ENCODE results near the gene TUBD1.
A peak's percentile ranks its signal among the peaks of the same experiment; 100 is the strongest.
"Not testable (repeated sequence)": the region's sequence is repeated elsewhere in the genome, so short reads cannot be mapped to it uniquely, and the experiment has no call there.

The TUBD1 gene

GRCh38 chr17:59878624-59879023 is 14.1 kb downstream of the TUBD1 start:
- H3K4me1 Mint-ChIP-seq = peaks cover 4% of the 10 kb centered on the region
- H3K9me3 Mint-ChIP-seq = no peaks in the 10 kb centered on the region
- no peak for TF ChIP-seq CTCF (IDR thresholded peaks at IDR 0.05; ENCODE audit: unreplicated experiment in 3 of 3)
- H3K27ac Mint-ChIP-seq = no peak overlapping the region
- no peak overlapping the region for H3K4me3 Mint-ChIP-seq
- no peaks in the 10 kb centered on the region for H3K27me3 Mint-ChIP-seq (ENCODE audit: low read depth)
- H3K36me3 Mint-ChIP-seq (ENCODE audit: low read depth) = peaks cover 29% of the 10 kb centered on the region

DNA sequence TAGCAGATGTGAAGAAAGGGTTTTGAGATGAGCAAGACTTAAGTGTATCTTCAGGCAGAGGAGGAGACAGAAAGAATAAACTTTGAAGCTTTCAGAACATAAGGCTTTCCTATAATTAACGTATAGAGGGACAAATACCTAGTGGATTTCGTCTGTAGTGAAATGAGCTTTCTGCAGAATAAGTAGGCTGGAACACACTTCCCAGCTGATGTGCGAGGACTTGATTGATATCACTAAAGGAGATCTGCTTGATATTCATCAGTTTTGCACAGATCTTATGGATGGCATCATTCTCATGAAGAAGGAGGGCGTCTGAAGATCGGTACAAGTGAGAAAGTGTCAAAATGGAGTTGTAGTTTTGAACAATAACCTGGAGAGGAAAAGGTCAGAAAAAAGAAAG is 14.8 kb downstream of the TUBD1 start:
- no peaks in the 10 kb centered on the region for H3K9me3 Mint-ChIP-seq
- H3K4me1 Mint-ChIP-seq = peaks cover 4% of the 10 kb centered on the region
- peaks cover 30% of the 10 kb centered on the region for H3K36me3 Mint-ChIP-seq (ENCODE audit: low read depth)

DNA sequence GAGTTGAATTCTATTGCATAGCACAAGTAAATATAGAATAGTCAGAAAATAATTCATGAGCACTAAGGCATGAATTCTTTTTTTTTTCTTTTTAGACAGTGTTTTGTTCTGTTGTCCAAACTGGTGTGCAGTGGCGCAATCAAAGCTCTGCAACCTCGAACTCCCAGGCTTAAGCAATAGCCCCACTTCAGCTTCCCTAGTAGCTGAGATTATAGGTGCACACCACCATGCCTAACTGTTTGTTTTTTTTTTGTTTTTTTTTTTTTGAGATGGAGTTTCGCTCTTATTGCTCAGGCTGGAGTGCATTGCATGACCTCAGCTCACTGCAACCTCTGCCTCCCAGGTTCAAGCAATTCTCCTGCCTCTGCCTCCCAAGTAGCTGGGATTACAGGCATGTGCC is 16.6 kb downstream of the TUBD1 start:
- Mint-ChIP-seq H3K4me1 (peaks cover 4% of the 10 kb centered on the region), H3K4me3 (no peak overlapping the region), H3K27ac (no peak overlapping the region), H3K9me3 (no peaks in the 10 kb centered on the region), H3K27me3 (ENCODE audit: low read depth) (no peaks in the 10 kb centered on the region), H3K36me3 (ENCODE audit: low read depth) (peaks cover 38% of the 10 kb centered on the region)
- TF ChIP-seq CTCF (IDR thresholded peaks at IDR 0.05; ENCODE audit: unreplicated experiment in 3 of 3) = no peak

More for the DNA sequence above, 14.8 kb downstream of the TUBD1 start:
- no peak overlapping the region for H3K27ac Mint-ChIP-seq
- no peak for TF ChIP-seq CTCF (IDR thresholded peaks at IDR 0.05; ENCODE audit: unreplicated experiment in 3 of 3)
- H3K27me3 Mint-ChIP-seq (ENCODE audit: low read depth) = no peaks in the 10 kb centered on the region
- no peak overlapping the region for H3K4me3 Mint-ChIP-seq

DNA sequence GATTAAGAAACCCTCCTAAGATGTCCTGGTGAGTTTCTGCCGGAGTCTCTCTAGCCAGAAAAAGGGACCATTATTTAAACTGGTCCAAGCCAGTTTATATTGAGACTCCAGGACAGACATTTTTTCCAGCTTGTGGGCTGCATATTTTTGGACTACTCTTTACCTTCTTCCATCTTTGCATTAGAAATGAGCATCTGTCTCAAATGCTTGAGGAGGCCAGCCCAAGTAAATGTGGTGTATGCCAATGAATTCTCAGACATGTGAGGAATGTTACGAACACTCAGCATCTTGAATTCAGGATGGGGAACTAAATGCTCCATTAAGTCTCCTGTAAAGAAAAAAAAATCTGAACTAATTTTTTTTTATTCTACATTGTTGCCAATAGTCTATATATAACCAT is 18.4 kb downstream of the TUBD1 start:
- peaks cover 32% of the 10 kb centered on the region for H3K36me3 Mint-ChIP-seq (ENCODE audit: low read depth)
- H3K27me3 Mint-ChIP-seq (ENCODE audit: low read depth) = no peaks in the 10 kb centered on the region
- peaks cover 4% of the 10 kb centered on the region for H3K4me1 Mint-ChIP-seq
- H3K27ac Mint-ChIP-seq = no peak overlapping the region
- no peaks in the 10 kb centered on the region for H3K9me3 Mint-ChIP-seq
- TF ChIP-seq CTCF (IDR thresholded peaks at IDR 0.05; ENCODE audit: unreplicated experiment in 3 of 3) = no peak
- no peak overlapping the region for H3K4me3 Mint-ChIP-seq

- not testable (repeated sequence) for H3K4me1 Mint-ChIP-seq; H3K27me3 Mint-ChIP-seq (ENCODE audit: low read depth); H3K4me3 Mint-ChIP-seq; H3K27ac Mint-ChIP-seq; H3K9me3 Mint-ChIP-seq
- H3K36me3 Mint-ChIP-seq (ENCODE audit: low read depth) = peaks cover 32% of the 10 kb centered on the region
These were observed 19.3 kb downstream of the TUBD1 start for GRCh38 chr17:59873414-59873813.

DNA sequence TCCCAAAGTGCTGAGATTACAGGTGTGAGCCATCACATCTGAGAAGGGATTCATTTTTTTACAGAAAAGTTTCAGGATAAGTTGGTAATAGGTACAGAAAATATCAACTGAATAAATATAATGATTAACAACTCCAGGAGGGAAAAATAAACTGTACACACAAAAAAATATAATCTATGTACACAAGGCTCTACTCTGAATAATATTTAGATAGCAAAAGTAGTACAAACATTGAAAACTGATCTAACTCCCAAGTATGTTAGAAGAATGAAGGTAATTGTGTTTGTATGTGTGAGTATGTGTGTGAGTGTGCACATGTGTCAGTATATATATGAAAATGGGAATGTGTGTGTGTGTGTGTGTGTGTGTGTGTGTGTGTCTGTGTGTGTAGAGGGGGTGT is 20.4 kb downstream of the TUBD1 start:
- Mint-ChIP-seq H3K4me3 (no peak overlapping the region), H3K36me3 (ENCODE audit: low read depth) (peaks cover 26% of the 10 kb centered on the region), H3K27me3 (ENCODE audit: low read depth) (no peaks in the 10 kb centered on the region), H3K27ac (peak overlapping the region in 1 of 3 experiments; percentile 5), H3K9me3 (no peaks in the 10 kb centered on the region), H3K4me1 (peaks cover 4% of the 10 kb centered on the region)
- TF ChIP-seq CTCF (IDR thresholded peaks at IDR 0.05; ENCODE audit: unreplicated experiment in 3 of 3) = no peak
